Nephron progenitor cell (in vitro differentiated cells): Measurements from ENCODE around the gene FBXW5.

Experiments used
- DNase-seq: peaks from one replicate; pipeline ENCODE4 v3.0.0; 2021
- H3K27ac Mint-ChIP-seq: 2 replicates; pipeline ENCODE4 v1.8.0; 2021; ENCODE audit warnings: mild to moderate bottlenecking, moderate library complexity, mixed read lengths
- H3K27me3 Mint-ChIP-seq: 2 replicates; pipeline ENCODE4 v1.8.0; 2021; ENCODE audit warnings: mild to moderate bottlenecking, low read depth, mixed read lengths; ENCODE audit not compliant: poor library complexity
- H3K36me3 Mint-ChIP-seq: 2 replicates; pipeline ENCODE4 v1.8.0; 2021; ENCODE audit warnings: low read depth, mixed read lengths
- H3K4me1 Mint-ChIP-seq: 2 replicates; pipeline ENCODE4 v1.8.0; 2021; ENCODE audit warnings: mixed read lengths
- H3K4me3 Mint-ChIP-seq: 2 replicates; pipeline ENCODE4 v1.8.0; 2021; ENCODE audit warnings: mild to moderate bottlenecking, moderate library complexity, mixed read lengths
- H3K9me3 Mint-ChIP-seq: 2 replicates; pipeline ENCODE4 v1.8.0; 2021; ENCODE audit warnings: mild to moderate bottlenecking, moderate library complexity, mixed read lengths
- TF ChIP-seq, protein P1 (sequence below): fragments of 200-600 bp; sonication (generic); IDR thresholded peaks from 2 replicates; pipeline ENCODE4 v1.5.0; 2021; ENCODE audit warnings: antibody characterized with exemption

FBXW5 gene

DNA sequence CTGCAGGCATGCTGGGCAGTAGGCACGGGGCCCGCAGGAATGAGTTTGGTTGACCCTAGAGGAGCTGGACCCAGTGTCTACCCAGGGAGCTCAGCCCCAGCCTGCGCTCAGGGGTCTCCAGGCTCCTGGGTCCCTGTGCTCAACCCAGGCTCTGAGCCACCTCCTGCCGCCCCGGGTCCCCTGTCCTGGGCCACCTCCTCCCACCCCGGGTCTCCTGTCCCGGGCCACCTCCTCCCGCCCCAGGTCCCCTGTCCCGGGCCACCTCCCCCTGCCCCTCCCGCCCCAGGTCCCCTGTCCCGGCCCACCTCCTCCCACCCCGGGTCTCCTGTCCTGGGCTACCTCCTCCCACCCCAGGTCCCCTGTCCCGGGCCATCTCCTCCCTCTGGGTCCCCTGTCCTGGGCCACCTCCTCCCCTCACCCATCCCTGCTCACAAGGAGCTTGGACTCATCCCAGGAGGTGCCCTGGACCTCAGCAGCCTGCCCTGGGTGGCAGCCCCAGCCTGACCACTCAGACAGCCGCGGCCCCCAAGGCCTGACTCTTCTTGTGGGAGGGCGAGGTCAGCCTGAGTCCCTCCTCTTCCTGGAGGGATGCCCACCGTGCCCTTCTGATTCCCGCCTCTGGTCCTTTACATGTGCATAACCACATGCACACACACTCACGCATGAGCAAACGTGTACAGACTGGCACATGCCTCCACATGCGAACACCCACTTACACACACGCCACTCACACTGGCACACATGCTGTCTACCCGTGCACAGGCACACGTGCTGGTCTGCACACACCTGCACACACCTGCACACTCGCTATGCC, 9.9 kb upstream of the FBXW5 start:
- no peaks in the 10 kb centered on the region for H3K4me1 Mint-ChIP-seq
- H3K36me3 Mint-ChIP-seq = no peaks in the 10 kb centered on the region
- TF ChIP-seq, protein P1, sequence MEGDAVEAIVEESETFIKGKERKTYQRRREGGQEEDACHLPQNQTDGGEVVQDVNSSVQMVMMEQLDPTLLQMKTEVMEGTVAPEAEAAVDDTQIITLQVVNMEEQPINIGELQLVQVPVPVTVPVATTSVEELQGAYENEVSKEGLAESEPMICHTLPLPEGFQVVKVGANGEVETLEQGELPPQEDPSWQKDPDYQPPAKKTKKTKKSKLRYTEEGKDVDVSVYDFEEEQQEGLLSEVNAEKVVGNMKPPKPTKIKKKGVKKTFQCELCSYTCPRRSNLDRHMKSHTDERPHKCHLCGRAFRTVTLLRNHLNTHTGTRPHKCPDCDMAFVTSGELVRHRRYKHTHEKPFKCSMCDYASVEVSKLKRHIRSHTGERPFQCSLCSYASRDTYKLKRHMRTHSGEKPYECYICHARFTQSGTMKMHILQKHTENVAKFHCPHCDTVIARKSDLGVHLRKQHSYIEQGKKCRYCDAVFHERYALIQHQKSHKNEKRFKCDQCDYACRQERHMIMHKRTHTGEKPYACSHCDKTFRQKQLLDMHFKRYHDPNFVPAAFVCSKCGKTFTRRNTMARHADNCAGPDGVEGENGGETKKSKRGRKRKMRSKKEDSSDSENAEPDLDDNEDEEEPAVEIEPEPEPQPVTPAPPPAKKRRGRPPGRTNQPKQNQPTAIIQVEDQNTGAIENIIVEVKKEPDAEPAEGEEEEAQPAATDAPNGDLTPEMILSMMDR = no peak
- H3K4me3 Mint-ChIP-seq = no peak overlapping the region
- H3K27me3 Mint-ChIP-seq = peaks cover 24% of the 10 kb centered on the region
- DNase-seq = peak; percentile 1
- H3K9me3 Mint-ChIP-seq = peaks cover 9% of the 10 kb centered on the region
- no peak overlapping the region for H3K27ac Mint-ChIP-seq

DNA sequence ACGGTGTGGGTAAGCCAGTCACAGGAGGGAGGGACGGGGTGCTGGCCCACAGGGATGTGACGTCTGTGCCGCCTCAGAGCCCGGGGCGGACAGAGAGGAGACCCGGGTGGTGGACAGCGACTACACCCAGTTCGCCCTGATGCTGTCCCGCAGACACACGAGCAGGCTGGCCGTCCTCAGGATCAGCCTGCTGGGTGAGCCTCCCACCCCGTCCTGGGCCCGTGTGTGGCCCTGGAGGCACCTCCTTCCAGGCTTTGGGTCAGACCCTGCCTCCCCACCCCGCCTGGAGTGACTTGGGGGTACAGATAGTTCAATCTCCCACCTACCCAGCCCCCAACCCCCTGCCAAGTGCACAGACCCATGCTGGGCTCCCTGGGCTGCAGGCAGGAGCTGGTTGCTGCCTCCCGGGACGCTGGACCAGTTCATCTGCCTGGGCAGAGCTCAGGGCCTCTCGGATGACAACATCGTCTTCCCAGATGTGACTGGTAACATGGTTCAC, 9.3 kb upstream of the FBXW5 start:
- TF ChIP-seq, protein P1 = no peak
- H3K4me1 Mint-ChIP-seq = no peaks in the 10 kb centered on the region
- H3K9me3 Mint-ChIP-seq = peaks cover 9% of the 10 kb centered on the region
- peak; percentile 11 for DNase-seq
- H3K36me3 Mint-ChIP-seq = no peaks in the 10 kb centered on the region
- no peak overlapping the region for H3K27ac Mint-ChIP-seq
- no peak overlapping the region for H3K4me3 Mint-ChIP-seq
- H3K27me3 Mint-ChIP-seq = peaks cover 26% of the 10 kb centered on the region

GRCh38 chr9:136952876-136953770, 8.6 kb upstream of the FBXW5 start:
- Mint-ChIP-seq H3K27ac (no peak overlapping the region), H3K27me3 (peaks cover 32% of the 10 kb centered on the region), H3K4me1 (no peaks in the 10 kb centered on the region), H3K4me3 (no peak overlapping the region), H3K9me3 (peaks cover 9% of the 10 kb centered on the region), H3K36me3 (no peaks in the 10 kb centered on the region)
- peak; percentile 8 for DNase-seq
- TF ChIP-seq, protein P1 = no peak

DNA sequence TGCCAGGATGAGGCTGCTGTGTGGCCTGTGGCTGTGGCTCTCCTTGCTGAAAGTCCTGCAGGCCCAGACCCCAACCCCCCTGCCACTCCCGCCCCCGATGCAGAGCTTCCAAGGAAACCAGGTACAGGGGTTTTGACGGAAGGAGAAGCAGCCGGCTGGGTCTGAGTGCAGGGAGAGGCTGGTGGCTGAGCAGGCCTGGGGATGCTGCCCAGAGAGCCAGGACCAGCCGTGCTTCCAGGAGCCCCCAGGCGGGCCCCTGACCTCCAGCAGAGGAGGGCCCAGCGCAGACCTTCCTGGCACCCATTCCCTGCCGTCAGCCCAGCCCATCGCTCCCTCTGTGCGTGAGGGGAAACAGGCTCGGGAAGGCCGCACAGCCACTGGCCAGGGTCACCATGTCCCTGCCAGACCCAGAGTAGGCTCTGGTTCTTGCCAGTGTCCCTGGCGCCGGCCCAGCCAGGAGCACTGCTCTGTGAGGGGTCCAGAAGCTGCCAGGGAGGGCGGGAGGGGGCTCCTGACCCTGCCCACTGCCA, 7.8 kb upstream of the FBXW5 start:
- DNase-seq = peak; percentile 3
- H3K4me3 Mint-ChIP-seq = no peak overlapping the region
- H3K36me3 Mint-ChIP-seq = no peaks in the 10 kb centered on the region
- H3K27ac Mint-ChIP-seq = no peak overlapping the region
- TF ChIP-seq, protein P1 = no peak
- H3K4me1 Mint-ChIP-seq = no peaks in the 10 kb centered on the region
- H3K27me3 Mint-ChIP-seq = peaks cover 30% of the 10 kb centered on the region
- H3K9me3 Mint-ChIP-seq = peaks cover 9% of the 10 kb centered on the region

- H3K27me3 Mint-ChIP-seq = peaks cover 30% of the 10 kb centered on the region
- TF ChIP-seq, protein P1 = no peak
- H3K4me3 Mint-ChIP-seq = no peak within 1 kb of the TSS
- DNase-seq = peak; percentile 2
- peaks cover 7% of the 10 kb centered on the region for H3K9me3 Mint-ChIP-seq
- H3K4me1 Mint-ChIP-seq = no peaks in the 10 kb centered on the region
- no peaks in the 10 kb centered on the region for H3K36me3 Mint-ChIP-seq
- no peak within 1 kb of the TSS for H3K27ac Mint-ChIP-seq
Measured at GRCh38 chr9:136951541-136952320, 7.2 kb upstream of the FBXW5 start, which contains the start of gene LCN12. TSS of gene LCN12 (plus strand) at chr9:136952273. CDS start at chr9:136952328, 55 bp downstream.
